HepG2 (cell line): ENCODE measurements around the gene ODC1.

ENCODE experiments used
- CHD4 ChIP-seq: fragments of 200-600 bp; sonication (generic); IDR thresholded peaks from 2 replicates; pipeline ENCODE4 v1.7.0; 2017; ENCODE audit warnings: mild to moderate bottlenecking, low read length, borderline replicate concordance
- ELF1 ChIP-seq: sonication (generic); formaldehyde crosslinking; IDR thresholded peaks from 2 replicates; pipeline ENCODE4 v1.4.0; 2020; ENCODE audit warnings: missing genetic modification reagents
- PHF8 ChIP-seq: sonication (generic); formaldehyde crosslinking; IDR thresholded peaks from 2 replicates; pipeline ENCODE4 v1.5.0; 2020; ENCODE audit warnings: missing genetic modification reagents
- POLR2AphosphoS2 ChIP-seq: IDR thresholded peaks from 2 replicates; pipeline ENCODE4 v1.6.1; 2011; ENCODE audit warnings: low read depth, low read length, improper control_type of control experiment
- RNF2 ChIP-seq: fragments of 450-650 bp; conservative IDR thresholded peaks from 2 replicates; pipeline ENCODE4 v1.6.1; 2016; ENCODE audit warnings: low read depth
- SRSF1 ChIP-seq: fragments of 200-400 bp; formaldehyde crosslinking; optimal IDR thresholded peaks from 2 replicates; pipeline ENCODE3; 2017; ENCODE audit warnings: mild to moderate bottlenecking, low read depth, low read length, moderate library complexity
- ZNF121 ChIP-seq: sonication (generic); formaldehyde crosslinking; IDR thresholded peaks from 2 replicates; pipeline ENCODE4 v1.5.0; 2020; ENCODE audit warnings: mild to moderate bottlenecking, missing genetic modification reagents
- TF ChIP-seq, protein P1 (sequence below): sonication (generic); formaldehyde crosslinking; IDR thresholded peaks from 2 replicates; pipeline ENCODE4 v1.9.0; 2021; ENCODE audit warnings: missing genetic modification reagents, borderline replicate concordance
- TF ChIP-seq, protein P2 (sequence below): sonication (generic); formaldehyde crosslinking; IDR thresholded peaks from 2 replicates; pipeline ENCODE4 v1.4.0; 2020; ENCODE audit warnings: mild to moderate bottlenecking, missing genetic modification reagents

DNA sequence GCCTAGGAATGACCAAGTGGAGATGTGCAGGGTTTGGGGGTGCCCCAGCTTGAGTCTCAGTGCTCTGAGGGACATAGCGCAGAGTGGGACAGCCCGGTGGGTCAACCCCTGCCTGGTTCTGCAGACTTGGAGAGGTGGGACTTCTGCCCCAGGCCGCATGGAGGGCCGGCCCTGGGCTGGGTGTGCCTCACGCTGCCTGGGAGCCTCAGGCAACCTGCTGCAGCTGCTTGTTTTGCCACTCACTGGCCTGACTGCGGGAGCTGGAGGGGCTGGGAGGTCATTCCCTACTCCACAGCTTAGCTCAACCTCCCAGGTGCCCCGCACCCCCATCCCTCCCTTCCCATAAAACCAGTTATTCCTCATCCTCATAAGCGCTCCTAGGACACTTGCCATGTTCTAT, 33.1 kb downstream of the ODC1 start:
- TF ChIP-seq CHD4 (no peak), ELF1 (CRISPR knock-in tag) (no peak), SRSF1 (no peak), RNF2 (no peak), POLR2AphosphoS2 (no peak), PHF8 (no peak), ZNF121 (CRISPR knock-in tag) (no peak)
- TF ChIP-seq, protein P1, sequence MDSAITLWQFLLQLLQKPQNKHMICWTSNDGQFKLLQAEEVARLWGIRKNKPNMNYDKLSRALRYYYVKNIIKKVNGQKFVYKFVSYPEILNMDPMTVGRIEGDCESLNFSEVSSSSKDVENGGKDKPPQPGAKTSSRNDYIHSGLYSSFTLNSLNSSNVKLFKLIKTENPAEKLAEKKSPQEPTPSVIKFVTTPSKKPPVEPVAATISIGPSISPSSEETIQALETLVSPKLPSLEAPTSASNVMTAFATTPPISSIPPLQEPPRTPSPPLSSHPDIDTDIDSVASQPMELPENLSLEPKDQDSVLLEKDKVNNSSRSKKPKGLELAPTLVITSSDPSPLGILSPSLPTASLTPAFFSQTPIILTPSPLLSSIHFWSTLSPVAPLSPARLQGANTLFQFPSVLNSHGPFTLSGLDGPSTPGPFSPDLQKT (CRISPR knock-in tag) = no peak
- TF ChIP-seq, protein P2, sequence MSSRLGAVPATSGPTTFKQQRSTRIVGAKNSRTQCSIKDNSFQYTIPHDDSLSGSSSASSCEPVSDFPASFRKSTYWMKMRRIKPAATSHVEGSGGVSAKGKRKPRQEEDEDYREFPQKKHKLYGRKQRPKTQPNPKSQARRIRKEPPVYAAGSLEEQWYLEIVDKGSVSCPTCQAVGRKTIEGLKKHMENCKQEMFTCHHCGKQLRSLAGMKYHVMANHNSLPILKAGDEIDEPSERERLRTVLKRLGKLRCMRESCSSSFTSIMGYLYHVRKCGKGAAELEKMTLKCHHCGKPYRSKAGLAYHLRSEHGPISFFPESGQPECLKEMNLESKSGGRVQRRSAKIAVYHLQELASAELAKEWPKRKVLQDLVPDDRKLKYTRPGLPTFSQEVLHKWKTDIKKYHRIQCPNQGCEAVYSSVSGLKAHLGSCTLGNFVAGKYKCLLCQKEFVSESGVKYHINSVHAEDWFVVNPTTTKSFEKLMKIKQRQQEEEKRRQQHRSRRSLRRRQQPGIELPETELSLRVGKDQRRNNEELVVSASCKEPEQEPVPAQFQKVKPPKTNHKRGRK = no peak
